Right lobe of liver (tissue), 6 donors: ENCODE data around the gene MUL1. TPM values are rescaled to one million over a fixed set of nuclear protein-coding genes. Genes with fewer than 3 reads are reported as not detected.

Source experiments
- ATAC-seq, 4 donors: fragments of 200-7000 bp; cut with Tn5 transposase; one replicate each; pipeline ENCODE4 v1.9.1; 2020; ENCODE audit warnings: mild to moderate bottlenecking in 4 of 4, moderate library complexity in 4 of 4
- DNase-seq, 3 donors: peaks; one replicate each; pipeline ENCODE4 v3.0.0-alpha.2; 2020
- H3K27ac ChIP-seq, 3 donors: fragments of 200-600 bp; one replicate each; pipeline ENCODE4 v1.8.0; 2022
- H3K27me3 ChIP-seq, 2 donors: fragments of 200-600 bp; one replicate each; pipeline ENCODE4 v1.8.0; 2022
- H3K36me3 ChIP-seq, 4 donors: fragments of 200-600 bp; sonication (generic) in 1 of 4; one replicate each; pipeline versions ENCODE4 v1.5.1 to v1.8.0; 2017 to 2022; ENCODE audit warnings: control low read depth in 1 of 4
- H3K4me1 ChIP-seq, 4 donors: fragments of 200-600 bp; sonication (generic) in 1 of 4; one replicate each; pipeline versions ENCODE4 v1.5.1 to v1.8.0; 2017 to 2022; ENCODE audit warnings: control low read depth in 1 of 4
- H3K4me3 ChIP-seq, 3 donors: fragments of 200-600 bp; one replicate each; pipeline ENCODE4 v1.8.0; 2022
- H3K9me3 ChIP-seq, 4 donors: fragments of 200-600 bp; sonication (generic) in 1 of 4; one replicate each; pipeline versions ENCODE4 v1.5.1 to v1.8.0; 2017 to 2022; ENCODE audit warnings: control low read depth in 1 of 4
- CTCF ChIP-seq, 4 donors: fragments of 200-600 bp in 3 of 4; fragments of 450-650 bp in 1 of 4; IDR thresholded peaks; one replicate each; pipeline versions ENCODE4 v1.5.1 to v1.8.0; 2016 to 2022; ENCODE audit warnings: antibody characterized with exemption in 4 of 4, mild to moderate bottlenecking in 2 of 4
- POLR2A ChIP-seq: fragments of 450-650 bp; IDR thresholded peaks from one replicate; pipeline ENCODE4 v1.6.1; 2017; ENCODE audit warnings: antibody characterized with exemption, mild to moderate bottlenecking
- WGBS: methylation state at CpG from one replicate; pipeline ENCODE4 v1.1.6; 2018; ENCODE audit warnings: low coverage, low lambda C conversion rate; ENCODE audit not compliant: insufficient coverage; ENCODE audit errors: missing lambda C conversion rate; 5-methylcytosine and 5-hydroxymethylcytosine counted together
- intact Hi-C, 2 donors: fragments of 100-400 bp; cut with DNase I; formaldehyde crosslinking; loops; one replicate each; pipeline versions ENCODE4 v1.11.2 to v1.14.1; 2022
- total RNA-seq, 6 experiments: library from RNA; depleted of rRNA in 2 of 6; stranded (reverse); fragments of >200 nt in 2 of 6; fragmentation: NEBNext Ultra II Directional in 3 of 6; extraction: Animal tissue kit (Norgen Biotek cat#: 25700) in 3 of 6; gene quantifications; one replicate each; pipeline versions ENCODE4 v1.1.0 to v1.2.4, GENCODE V29; 2016 to 2023
- donor health status: DM: no; HTN: yes; CAD: no.
- donor health status: DM: no; HTN: no; CAD: no.
- donor health status: DM: no; HTN: no; CAD: no.
- donor health status: DM: no; HTN: yes; CAD: no.
- donor health status: DM: no; HTN: yes; CAD: no.

MUL1 gene
- total RNA-seq, 6 experiments from 2014 or later, result 14.4 to 33.6 (median 16.7) TPM

GRCh38 chr1:20472860-20473711 lies 34.9 kb downstream of the MUL1 start:
- Histone ChIP-seq H3K27ac (no peak overlapping the region), H3K4me1 (peaks cover 3 to 30% (median 16%) of the 10 kb centered on the region in 4 donors), H3K9me3 (no peaks in the 10 kb centered on the region), H3K4me3 (no peak overlapping the region), H3K36me3 (no peaks in the 10 kb centered on the region), H3K27me3 (no peaks in the 10 kb centered on the region)
- ATAC-seq (peak; percentile 18 to 57 (median 48)), DNase-seq (peak; percentile 71 to 80 (median 76))
- TF ChIP-seq CTCF (IDR thresholded peaks at IDR 0.05), result no peak
- intact Hi-C loops, result no loop called here
- WGBS, result 18% methylated on average over 19 of the region's 28 CpGs

- no peaks in the 10 kb centered on the region for H3K36me3 ChIP-seq
- TF ChIP-seq POLR2A (no peak), CTCF (IDR thresholded peaks at IDR 0.05) (no peak)
- no peak overlapping the region for H3K4me3 ChIP-seq
- no peak overlapping the region for H3K27ac ChIP-seq
- H3K9me3 ChIP-seq, result no peaks in the 10 kb centered on the region
- intact Hi-C loops, result no loop called here
- no peak for ATAC-seq
- peaks cover 3 to 21% (median 12%) of the 10 kb centered on the region in 4 donors for H3K4me1 ChIP-seq
- no peak for DNase-seq
- H3K27me3 ChIP-seq, result no peaks in the 10 kb centered on the region
- WGBS, result 88% methylated on average over 3 of the region's 4 CpGs
Observed at GRCh38 chr1:20472121-20472520, 35.8 kb downstream of the MUL1 start.

GRCh38 chr1:20470194-20470593 lies 37.8 kb downstream of the MUL1 start:
- Histone ChIP-seq H3K27me3 (no peaks in the 10 kb centered on the region), H3K9me3 (no peaks in the 10 kb centered on the region), H3K4me1 (peaks cover 0 to 6% (median under 1%) of the 10 kb centered on the region in 4 donors), H3K27ac (no peak overlapping the region), H3K4me3 (no peak overlapping the region), H3K36me3 (no peaks in the 10 kb centered on the region)
- 46% methylated on average over 3 of the region's 3 CpGs for WGBS
- no peak for TF ChIP-seq POLR2A
- TF ChIP-seq CTCF (IDR thresholded peaks at IDR 0.05), result no peak
- intact Hi-C loops, result no loop called here
- ATAC-seq, result peak in 2 of 4 donors; percentile 35 to 68
- DNase-seq, result no peak

GRCh38 chr1:20469406-20470076 lies 38.4 kb downstream of the MUL1 start:
- Histone ChIP-seq H3K27ac (no peak overlapping the region), H3K4me3 (no peak overlapping the region), H3K4me1 (peaks cover 0 to 6% (median 0%) of the 10 kb centered on the region in 4 donors), H3K9me3 (no peaks in the 10 kb centered on the region), H3K27me3 (no peaks in the 10 kb centered on the region), H3K36me3 (no peaks in the 10 kb centered on the region)
- TF ChIP-seq CTCF (IDR thresholded peaks at IDR 0.05) (peak; percentile 42 to 56 (median 56)), POLR2A (no peak)
- WGBS, result 75% methylated on average over 1 of the region's 1 CpG
- DNase-seq (no peak), ATAC-seq (peak; percentile 72 to 81 (median 78))
- intact Hi-C loops, result no loop called here
